ENCODE measurements around the gene LCE3A.
A peak's percentile ranks its signal among the peaks of the same experiment; 100 is the strongest.
"Not testable (repeated sequence)": the region's sequence is repeated elsewhere in the genome, so short reads cannot be mapped to it uniquely, and the experiment has no call there.

Gene LCE3A

DNA sequence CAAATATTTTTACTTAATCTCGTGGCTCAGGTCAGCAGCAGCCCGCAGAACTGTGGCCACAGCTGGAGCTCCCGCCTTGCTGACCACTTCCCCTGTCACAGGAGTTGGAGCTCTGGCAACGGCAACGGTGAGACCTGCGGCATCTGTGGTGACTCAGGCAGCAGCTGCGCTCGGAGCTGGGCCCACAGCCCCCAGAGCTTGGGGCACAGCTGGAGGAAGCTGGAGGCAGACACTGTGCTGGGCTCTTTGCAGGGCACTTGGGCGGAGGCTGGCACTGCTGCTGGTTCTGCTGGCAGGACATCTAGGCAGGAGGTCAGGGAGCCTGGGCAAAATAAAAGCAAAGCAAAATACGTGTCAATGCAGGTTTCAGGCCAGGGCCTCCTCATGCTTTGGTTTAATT is at the start of gene LCE3A:
LCE3A (minus strand) TSS at position 301 of the 400 bp plus-strand sequence; CDS start at position 301, 0 bp downstream.
- TF ChIP-seq CTCF (conservative IDR thresholded peaks at IDR 0.05): no peak
- H3K27ac ChIP-seq: no peak within 1 kb of the TSS

GRCh38 chr1:152667648-152668047 is 44.7 kb upstream of the LCE3A start:
- no peak overlapping the region for H3K27ac ChIP-seq
- TF ChIP-seq CTCF (conservative IDR thresholded peaks at IDR 0.05): no peak

DNA sequence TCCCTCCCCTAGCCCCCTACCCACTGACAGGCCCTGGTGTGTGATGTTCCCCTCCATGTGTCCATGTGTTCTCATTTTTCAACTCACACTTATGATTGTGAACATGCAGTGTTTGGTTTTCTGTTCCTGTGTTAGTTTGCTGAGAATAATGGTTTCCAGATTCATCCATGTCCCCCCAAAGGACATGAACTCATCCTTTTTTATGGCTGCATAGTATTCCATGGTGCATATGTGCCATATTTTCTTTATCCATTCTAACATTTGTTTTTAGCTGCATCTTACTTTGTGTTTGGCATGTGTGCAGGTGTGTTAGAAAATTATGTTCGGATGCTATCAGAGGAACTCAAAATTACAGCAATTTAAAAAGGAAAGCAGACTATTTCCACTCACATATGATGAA is 43.3 kb upstream of the LCE3A start:
- H3K27ac ChIP-seq: not testable (repeated sequence)

GRCh38 chr1:152663098-152663497 is 40.2 kb upstream of the LCE3A start, which contains the start of gene LCE2D:
Gene LCE2D (plus strand): TSS chr1:152663380. CDS start chr1:152664106, 726 bp downstream.
- no peak within 1 kb of the TSS for H3K27ac ChIP-seq
- TF ChIP-seq CTCF (conservative IDR thresholded peaks at IDR 0.05): no peak

- no peak for TF ChIP-seq CTCF (conservative IDR thresholded peaks at IDR 0.05)
Observed at GRCh38 chr1:152658649-152659048, 35.7 kb upstream of the LCE3A start.

GRCh38 chr1:152657677-152658076 is 34.8 kb upstream of the LCE3A start:
- TF ChIP-seq CTCF (conservative IDR thresholded peaks at IDR 0.05): no peak
- no peak overlapping the region for H3K27ac ChIP-seq

More at GRCh38 chr1:152658649-152659048, 35.7 kb upstream of the LCE3A start:
- H3K27ac ChIP-seq: no peak overlapping the region

GRCh38 chr1:152656459-152656858 is 33.6 kb upstream of the LCE3A start:
- no peak overlapping the region for H3K27ac ChIP-seq
- TF ChIP-seq CTCF (conservative IDR thresholded peaks at IDR 0.05): no peak

- no peak overlapping the region for H3K27ac ChIP-seq
- peak; percentile 94 for TF ChIP-seq CTCF (conservative IDR thresholded peaks at IDR 0.05)
Observed at GRCh38 chr1:152654110-152654509, 31.2 kb upstream of the LCE3A start.

All from VCaP (cell line).